Fibroblast of gingiva (primary cell): ENCODE measurements around the gene NCAPD3.
A peak's percentile ranks its signal among the peaks of the same experiment; 100 is the strongest.
"Not testable (repeated sequence)": the region's sequence is repeated elsewhere in the genome, so short reads cannot be mapped to it uniquely, and the experiment has no call there.

ENCODE experiments used
- DNase-seq: peaks from one replicate; pipeline ENCODE4 v3.0.0-alpha.2; 2011; ENCODE audit warnings: low read depth

The NCAPD3 gene

DNA sequence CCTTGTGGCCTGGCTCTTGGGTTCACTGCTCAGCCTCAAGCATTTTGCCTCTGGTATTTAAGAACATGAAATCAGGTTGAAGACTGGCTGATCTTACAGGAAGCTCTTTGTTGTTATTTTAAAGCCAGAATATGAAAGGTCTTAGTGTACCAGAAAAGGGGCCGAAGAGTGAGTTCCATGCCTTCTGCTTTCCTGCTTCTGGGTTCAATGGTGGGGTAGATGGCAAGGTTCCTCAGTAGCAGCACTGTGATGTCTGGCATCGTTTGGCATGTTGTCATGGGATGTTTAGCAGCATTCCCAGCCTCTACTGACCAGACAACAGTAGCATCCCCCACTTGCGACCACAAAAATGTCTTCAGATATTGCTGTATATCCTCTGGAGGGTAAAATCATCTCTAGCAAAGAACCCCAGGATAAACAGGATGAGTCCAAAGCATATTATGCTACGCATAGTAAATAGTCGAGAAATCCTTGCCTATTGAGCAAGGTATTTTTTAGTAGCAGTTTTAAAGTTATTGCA, 3.1 kb upstream of the NCAPD3 start:
- DNase-seq: no peak

DNA sequence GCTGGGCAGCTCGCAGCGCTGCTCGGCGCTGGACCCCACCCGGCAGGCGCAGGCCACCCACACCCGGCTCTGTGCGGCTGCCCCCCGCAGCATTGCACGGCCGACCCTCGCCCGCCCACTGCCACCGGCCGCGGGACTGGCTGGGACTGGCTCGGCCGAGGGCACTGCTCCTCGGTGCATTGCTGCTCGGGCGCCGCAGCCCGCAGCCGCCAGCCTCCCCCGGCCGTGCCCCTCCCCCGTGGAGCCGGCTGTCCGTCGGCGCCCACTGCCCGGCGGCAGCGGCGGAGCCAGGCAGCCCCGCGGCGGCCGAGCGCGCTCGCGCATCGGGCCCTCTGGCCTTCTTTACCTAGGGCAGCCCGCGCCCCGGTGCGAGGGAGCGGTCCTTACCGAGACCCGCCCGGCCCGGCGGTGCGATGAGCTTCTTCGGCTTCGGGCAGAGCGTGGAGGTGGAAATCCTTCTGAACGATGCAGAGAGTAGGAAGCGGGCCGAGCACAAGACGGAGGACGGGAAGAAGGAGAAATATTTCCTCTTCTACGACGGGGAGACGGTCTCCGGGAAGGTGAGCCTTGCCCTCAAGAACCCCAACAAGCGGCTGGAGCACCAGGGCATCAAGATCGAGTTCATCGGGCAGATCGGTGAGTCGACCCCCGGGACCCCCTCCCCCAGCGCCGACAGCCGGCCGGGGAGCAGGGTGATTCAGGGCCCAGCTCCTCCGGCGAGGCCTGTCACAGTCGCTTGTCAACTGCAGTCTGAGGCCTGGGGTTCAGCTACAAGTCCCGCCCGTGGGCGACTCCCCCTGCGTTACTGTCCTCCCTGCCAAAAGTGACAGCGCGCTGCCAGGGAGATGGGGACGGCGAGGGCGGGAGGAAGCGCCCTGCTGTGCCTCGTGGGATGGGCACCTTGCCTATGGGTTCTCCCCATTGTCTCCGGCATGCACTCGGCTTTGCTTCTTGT, 1.2 kb upstream of the NCAPD3 start:
- DNase-seq: peak; percentile 7

DNA sequence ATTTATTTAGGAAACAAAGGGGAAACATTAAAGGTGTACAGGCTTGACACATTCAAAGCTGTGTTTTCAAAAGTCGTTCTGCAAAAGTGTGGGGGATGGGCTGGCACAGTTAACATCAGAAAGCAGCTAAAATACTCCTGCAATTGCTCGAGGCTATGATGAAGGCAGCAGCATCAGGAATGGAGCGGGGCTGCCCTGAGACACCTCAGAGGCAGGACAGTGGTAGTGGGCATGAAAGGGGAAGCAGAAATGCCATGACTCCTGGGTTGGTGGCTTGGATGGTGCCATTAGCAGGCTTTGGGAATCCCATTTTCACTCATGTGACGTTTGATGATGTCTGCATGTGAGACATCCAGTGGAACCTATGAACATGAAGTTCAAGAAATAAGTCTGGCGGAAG, 646 bp downstream of the NCAPD3 start:
- DNase-seq: no peak

GRCh38 chr11:134216816-134217215, 7.0 kb downstream of the NCAPD3 start:
- DNase-seq: no peak

- no peak for DNase-seq
These were observed 7.9 kb downstream of the NCAPD3 start for GRCh38 chr11:134215836-134216235.

DNA sequence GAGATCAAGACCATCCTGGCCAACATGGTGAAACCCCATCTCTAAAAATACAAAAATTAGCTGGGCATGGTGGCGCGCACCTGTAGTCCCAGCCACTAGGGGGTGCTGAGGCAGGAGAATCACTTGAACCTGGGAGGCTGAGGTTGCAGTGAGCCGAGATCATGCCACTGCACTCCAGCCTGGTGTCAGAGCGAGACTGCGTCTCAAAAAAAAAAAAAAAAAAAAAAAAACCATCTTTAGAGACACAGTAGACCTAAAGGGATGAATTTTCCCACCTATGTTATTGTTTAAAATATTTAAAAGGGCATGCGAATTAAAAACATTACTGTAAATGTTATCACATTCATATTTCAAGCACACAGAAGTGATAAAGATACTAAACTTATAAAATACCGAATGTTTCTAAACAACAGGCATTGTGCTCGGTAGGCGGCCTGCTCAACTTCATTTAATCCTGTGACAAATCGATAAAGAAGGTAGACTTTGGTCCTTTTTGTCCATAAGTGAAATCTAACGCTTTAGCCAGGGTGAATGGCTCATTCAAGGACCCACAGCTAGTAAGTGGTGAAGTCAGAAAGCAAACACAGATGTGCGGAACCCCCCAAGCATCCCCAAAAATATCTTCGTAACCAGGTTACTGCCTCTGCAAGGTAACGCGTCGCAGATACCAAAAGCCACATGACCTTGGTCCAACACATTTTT, 16.1 kb downstream of the NCAPD3 start:
- no peak for DNase-seq

GRCh38 chr11:134206185-134206584, 17.6 kb downstream of the NCAPD3 start:
- no peak for DNase-seq

DNA sequence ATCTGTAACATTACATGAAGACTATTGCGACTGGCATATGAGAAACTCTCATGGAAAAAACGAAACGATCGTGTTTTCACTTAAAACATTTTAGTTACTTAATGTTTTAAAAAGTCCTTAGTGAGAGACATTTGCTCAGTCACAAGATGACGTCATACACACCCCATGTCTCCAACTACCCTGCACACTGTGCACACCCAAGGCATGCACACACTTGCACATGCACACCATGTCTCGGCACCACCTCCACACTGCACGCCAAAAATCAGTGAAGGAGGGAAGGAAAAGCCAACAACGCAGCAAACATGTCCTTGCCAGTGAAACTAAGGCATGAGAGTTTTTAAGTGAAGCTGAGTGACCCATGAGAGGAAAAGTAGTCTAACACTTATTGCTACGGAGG, 18.0 kb downstream of the NCAPD3 start:
- no peak for DNase-seq

DNA sequence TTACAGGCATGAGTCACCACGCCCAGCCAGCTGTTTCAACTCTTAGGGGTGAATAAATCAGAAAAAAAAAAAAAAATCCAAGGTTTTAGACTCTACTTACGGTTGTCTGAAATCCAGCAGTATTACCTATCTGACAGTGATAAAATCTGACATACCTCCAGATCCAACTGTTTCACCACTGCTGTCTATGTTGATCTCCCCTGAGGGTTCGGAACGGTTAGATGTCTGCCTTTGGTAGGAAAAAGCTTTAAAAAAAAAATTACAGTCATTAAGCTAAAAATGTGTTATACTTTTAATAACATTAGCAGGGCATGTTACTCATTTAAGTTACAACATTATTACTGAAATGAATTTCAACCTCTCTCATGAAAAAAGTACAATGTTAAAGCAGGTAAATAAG, 21.1 kb downstream of the NCAPD3 start:
- no peak for DNase-seq

GRCh38 chr11:134200688-134201087, 23.1 kb downstream of the NCAPD3 start:
- DNase-seq: no peak

- DNase-seq: no peak
These were observed 24.2 kb downstream of the NCAPD3 start for GRCh38 chr11:134199531-134199930.

- no peak for DNase-seq
These were observed 27.0 kb downstream of the NCAPD3 start for GRCh38 chr11:134196756-134197155.

GRCh38 chr11:134188092-134188491, 35.7 kb downstream of the NCAPD3 start:
- not testable (repeated sequence) for DNase-seq

DNA sequence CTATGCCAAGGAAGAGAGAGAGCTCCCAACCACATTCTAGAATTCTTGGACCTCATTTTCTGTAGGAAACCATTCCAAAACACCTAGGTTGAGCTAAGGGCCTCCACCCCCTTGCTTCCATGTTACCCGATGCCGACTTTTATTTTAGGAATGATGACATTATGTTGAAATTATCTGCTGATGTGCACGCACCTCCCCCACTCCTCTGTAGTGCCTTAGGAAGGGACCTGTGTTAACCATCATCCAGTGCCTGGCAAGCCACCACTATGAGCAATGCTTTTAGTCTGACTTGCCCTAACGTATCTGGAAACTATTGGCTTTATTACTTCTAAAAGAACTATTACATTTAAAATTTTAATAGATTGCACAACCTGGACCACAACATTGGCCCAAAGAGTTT, 42.1 kb downstream of the NCAPD3 start:
- DNase-seq: peak; percentile 70

- DNase-seq: no peak
These were observed 45.6 kb downstream of the NCAPD3 start for GRCh38 chr11:134178032-134178674.

GRCh38 chr11:134176284-134176683, 47.5 kb downstream of the NCAPD3 start:
- DNase-seq: no peak

- DNase-seq: no peak
These were observed 50.5 kb downstream of the NCAPD3 start for GRCh38 chr11:134173296-134173695.

GRCh38 chr11:134171951-134172350, 51.8 kb downstream of the NCAPD3 start:
- DNase-seq: no peak

DNA sequence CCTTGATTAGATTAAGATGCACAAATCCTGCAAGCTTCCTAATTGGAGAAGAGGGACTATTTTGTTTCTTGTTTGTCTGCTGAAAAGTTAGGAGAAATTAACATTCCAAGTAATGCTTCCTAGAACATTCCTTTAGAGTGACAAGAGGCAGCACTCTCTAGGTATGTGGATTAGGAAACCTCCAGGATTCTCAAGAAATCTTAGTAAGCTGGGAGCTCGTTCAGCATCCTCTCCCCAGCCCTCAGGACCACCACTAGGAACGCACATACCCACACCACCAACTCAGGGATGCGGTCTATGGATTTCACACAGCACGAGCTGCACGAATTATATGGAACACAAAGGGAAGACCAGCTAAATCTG, 52.9 kb downstream of the NCAPD3 start:
- peak; percentile 47 for DNase-seq

DNA sequence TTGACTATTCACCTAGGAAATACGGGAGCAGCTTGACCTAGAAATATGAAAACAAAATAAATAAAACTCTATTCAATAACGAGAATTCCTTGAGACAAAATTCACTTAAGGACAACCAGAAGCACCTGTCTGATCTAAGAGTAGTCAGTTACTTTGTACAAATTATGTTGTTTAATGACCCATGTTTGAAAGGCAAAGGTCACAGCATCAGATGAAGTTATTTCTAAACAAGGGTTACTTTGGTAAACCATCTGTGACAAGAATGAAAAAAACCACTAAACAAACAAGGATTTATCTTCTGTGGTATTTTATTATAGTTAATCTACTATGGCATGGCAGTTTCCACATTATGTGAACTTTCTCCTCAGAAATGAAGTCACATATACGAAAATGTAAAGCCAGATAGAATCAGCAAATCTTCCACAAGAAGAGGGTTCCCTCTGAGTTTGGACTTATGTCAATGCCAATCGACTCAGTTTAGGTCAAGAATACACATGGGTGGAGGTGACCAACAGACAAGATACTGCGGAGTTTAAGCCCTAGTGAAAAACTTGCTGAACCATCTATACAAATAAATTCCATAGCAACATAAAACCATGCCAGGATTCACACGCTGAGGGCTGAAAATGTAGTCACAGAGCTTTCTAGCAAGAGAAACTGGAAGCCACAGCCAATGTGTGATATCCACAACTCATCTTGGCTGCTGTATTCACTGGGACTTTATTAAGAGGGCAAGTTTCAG, 53.4 kb downstream of the NCAPD3 start:
- no peak for DNase-seq

DNA sequence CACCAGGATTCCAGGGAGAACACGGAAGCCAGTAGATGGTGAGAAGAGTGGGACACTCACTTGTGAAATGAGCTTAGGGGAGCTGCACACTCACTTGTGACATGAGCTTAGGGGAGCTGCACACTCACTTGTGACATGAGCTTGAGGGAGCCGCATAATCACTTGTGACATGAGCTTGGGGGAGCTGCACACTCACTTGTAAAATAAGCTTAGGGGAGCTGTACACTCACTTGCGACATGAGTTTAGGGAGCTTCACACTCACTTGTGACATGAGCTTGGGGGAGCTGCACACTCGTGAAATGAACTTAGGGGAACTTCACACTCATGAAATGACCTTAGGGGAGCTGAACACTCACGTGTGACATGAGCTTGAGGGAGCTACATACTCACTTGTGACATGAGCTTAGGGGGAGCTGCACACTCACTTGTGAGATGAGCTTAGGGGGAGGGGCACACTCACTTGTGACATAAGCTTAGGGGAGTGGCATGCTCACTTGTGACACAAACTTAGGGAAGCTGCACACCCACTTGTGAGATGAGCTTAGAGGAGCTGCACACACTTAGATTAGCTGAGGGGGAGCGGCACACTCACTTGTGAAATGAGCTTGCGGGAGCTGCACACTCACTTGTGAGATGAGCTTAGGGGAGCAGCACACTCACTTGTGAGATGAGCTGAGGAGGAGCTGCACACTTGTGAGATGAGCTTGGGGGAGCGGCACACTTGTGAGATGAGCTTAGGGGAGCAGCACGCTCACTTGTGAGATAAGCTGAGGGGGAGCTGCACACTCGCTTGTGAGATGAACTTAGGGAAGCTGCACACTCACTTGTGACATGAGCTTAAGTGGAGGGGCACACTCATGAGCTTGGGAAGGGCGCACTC, 59.0 kb downstream of the NCAPD3 start:
- no peak for DNase-seq
